Measurements from ENCODE around the gene FER. TPM values are rescaled to one million over a fixed set of nuclear protein-coding genes. Genes with fewer than 3 reads are reported as not detected.

FER gene
- polyA plus RNA-seq, 1 of the 3 experiments (the other 2 are of a cell fraction), result 1.8 TPM

DNA sequence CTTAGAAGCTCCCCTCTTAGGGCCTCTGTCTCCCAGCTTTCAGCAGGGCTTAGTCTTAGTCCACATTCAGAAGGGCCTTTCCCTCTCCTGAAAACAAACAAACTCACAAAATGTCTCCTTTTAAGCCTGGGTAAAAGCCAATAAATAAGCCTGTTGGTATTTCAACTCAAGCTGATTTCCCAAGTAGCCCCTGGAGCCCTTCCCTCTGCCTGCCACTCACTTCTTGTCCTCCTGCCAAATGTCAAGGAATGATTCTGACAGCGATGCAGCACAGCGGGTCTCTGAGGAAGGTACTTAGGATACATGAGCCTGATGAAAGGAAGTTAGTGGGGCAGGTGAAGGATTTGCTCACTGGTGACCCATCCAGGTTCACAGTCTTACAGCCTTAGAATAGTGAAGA lies 451.6 kb downstream of the FER start:
- H3K4me2 ChIP-seq, result no peak overlapping the region
- no peak overlapping the region for H3K9ac ChIP-seq
- WGBS (ENCODE audit: low lambda C conversion rate), result 100% methylated on average over 2 of the region's 2 CpGs
- POLR2A ChIA-PET, result no interaction called here
- no peak overlapping the region for H3K4me3 ChIP-seq (ENCODE audit: low read depth in 2 of 2, low read length in 1 of 2)
- CTCF ChIA-PET, result no interaction called here
- peaks cover 0 to 3% of the 10 kb centered on the region in 2 experiments; a peak in 2 of 4 replicates for H3K4me1 ChIP-seq (ENCODE audit: control insufficient read depth in 1 of 2, insufficient read depth in 2 of 2, low read depth in 1 of 2, low read length in 1 of 2)
- no peaks in the 10 kb centered on the region for H3K79me2 ChIP-seq (ENCODE audit: insufficient read depth)
- no peak overlapping the region for H3K27ac ChIP-seq (ENCODE audit: low read depth in 2 of 2, low read length in 1 of 2)
- H3K36me3 ChIP-seq (replicated peaks in 1 of 2; ENCODE audit: control insufficient read depth in 1 of 2, insufficient read depth in 2 of 2, low read length in 1 of 2), result peaks cover 0 to 8% of the 10 kb centered on the region in 2 experiments
- H3F3A ChIP-seq (replicated peaks; ENCODE audit: insufficient read depth), result no peaks in the 10 kb centered on the region
- no peaks in the 10 kb centered on the region for H3K9me2 ChIP-seq
- H2AFZ ChIP-seq (ENCODE audit: low read depth), result no peak overlapping the region
- H3K9me3 ChIP-seq, result no peaks in the 10 kb centered on the region
- DNase-seq, result no peak
- TF ChIP-seq FOXM1 (IDR thresholded peaks at IDR 0.05; ENCODE audit: low read depth), result no peak
- TF ChIP-seq GABPA (IDR thresholded peaks at IDR 0.05; ENCODE audit: low read depth), result no peak
- no peak for TF ChIP-seq YY1 (IDR thresholded peaks at IDR 0.05; ENCODE audit: low read depth)
- TF ChIP-seq JUND (IDR thresholded peaks at IDR 0.05), result no peak
- TF ChIP-seq, protein P1, sequence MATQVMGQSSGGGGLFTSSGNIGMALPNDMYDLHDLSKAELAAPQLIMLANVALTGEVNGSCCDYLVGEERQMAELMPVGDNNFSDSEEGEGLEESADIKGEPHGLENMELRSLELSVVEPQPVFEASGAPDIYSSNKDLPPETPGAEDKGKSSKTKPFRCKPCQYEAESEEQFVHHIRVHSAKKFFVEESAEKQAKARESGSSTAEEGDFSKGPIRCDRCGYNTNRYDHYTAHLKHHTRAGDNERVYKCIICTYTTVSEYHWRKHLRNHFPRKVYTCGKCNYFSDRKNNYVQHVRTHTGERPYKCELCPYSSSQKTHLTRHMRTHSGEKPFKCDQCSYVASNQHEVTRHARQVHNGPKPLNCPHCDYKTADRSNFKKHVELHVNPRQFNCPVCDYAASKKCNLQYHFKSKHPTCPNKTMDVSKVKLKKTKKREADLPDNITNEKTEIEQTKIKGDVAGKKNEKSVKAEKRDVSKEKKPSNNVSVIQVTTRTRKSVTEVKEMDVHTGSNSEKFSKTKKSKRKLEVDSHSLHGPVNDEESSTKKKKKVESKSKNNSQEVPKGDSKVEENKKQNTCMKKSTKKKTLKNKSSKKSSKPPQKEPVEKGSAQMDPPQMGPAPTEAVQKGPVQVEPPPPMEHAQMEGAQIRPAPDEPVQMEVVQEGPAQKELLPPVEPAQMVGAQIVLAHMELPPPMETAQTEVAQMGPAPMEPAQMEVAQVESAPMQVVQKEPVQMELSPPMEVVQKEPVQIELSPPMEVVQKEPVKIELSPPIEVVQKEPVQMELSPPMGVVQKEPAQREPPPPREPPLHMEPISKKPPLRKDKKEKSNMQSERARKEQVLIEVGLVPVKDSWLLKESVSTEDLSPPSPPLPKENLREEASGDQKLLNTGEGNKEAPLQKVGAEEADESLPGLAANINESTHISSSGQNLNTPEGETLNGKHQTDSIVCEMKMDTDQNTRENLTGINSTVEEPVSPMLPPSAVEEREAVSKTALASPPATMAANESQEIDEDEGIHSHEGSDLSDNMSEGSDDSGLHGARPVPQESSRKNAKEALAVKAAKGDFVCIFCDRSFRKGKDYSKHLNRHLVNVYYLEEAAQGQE (IDR thresholded peaks at IDR 0.05; ENCODE audit: low read depth, low read length), result no peak
- TF ChIP-seq FOSL2 (IDR thresholded peaks at IDR 0.05; ENCODE audit: borderline replicate concordance, low read depth), result no peak
- TF ChIP-seq, protein P2, sequence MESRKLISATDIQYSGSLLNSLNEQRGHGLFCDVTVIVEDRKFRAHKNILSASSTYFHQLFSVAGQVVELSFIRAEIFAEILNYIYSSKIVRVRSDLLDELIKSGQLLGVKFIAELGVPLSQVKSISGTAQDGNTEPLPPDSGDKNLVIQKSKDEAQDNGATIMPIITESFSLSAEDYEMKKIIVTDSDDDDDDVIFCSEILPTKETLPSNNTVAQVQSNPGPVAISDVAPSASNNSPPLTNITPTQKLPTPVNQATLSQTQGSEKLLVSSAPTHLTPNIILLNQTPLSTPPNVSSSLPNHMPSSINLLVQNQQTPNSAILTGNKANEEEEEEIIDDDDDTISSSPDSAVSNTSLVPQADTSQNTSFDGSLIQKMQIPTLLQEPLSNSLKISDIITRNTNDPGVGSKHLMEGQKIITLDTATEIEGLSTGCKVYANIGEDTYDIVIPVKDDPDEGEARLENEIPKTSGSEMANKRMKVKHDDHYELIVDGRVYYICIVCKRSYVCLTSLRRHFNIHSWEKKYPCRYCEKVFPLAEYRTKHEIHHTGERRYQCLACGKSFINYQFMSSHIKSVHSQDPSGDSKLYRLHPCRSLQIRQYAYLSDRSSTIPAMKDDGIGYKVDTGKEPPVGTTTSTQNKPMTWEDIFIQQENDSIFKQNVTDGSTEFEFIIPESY (IDR thresholded peaks at IDR 0.05; ENCODE audit: borderline replicate concordance, low read depth), result no peak
- no peak for TF ChIP-seq RXRA (IDR thresholded peaks at IDR 0.05; ENCODE audit: borderline replicate concordance, low read depth)
- TF ChIP-seq POLR2AphosphoS5 (IDR thresholded peaks at IDR 0.05; ENCODE audit: low read depth, low read length), result no peak
- TF ChIP-seq CHD2 (IDR thresholded peaks at IDR 0.05; ENCODE audit: low read length, partially characterized antibody), result no peak
- no peaks in the 10 kb centered on the region for H4K20me1 ChIP-seq (ENCODE audit: insufficient read depth)
- no peaks in the 10 kb centered on the region for H3K27me3 ChIP-seq (ENCODE audit: insufficient read depth)

DNA sequence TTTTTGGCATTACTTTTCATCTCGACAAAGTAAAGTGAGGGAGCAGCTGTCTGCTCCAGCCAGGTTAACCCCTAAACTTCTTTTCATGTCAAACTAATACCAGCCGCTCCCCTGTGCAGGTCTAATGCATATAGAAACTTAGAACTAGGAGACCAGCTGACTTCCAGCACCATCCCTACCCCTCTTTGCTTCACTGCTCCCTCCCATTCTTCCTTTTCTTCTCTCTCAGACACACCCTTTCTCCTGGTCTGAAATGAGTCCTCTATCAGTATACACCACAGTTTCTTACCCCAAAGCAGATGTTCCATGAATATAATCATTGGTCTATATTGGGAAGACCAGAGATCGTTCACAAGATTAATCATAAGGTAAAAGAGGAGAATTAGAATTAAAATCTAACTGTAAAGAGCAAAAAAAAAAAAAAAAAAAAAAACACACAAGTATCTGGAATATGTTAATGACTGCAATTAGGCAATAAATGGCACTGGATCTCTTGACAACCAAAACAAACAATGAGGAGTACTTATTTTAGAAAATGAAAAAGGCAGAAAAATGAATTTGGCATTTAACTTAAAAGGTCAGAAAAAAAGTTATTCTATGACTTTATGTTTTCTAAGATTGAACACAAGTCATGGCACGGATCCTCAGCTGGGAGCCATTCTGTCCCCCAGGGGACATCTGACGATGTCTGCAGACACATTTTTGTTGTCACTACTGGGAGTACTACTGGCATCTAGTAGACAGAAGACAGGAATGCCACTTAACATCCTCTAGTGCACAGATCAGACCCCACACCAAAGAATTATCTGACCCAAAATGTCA lies 452.3 kb downstream of the FER start:
- Histone ChIP-seq H3K27ac (ENCODE audit: low read depth in 2 of 2, low read length in 1 of 2) (no peak overlapping the region), H4K20me1 (ENCODE audit: insufficient read depth) (no peaks in the 10 kb centered on the region), H2AFZ (ENCODE audit: low read depth) (no peak overlapping the region), H3K9me3 (no peaks in the 10 kb centered on the region), H3F3A (replicated peaks; ENCODE audit: insufficient read depth) (no peaks in the 10 kb centered on the region), H3K9me2 (no peaks in the 10 kb centered on the region), H3K4me2 (no peak overlapping the region), H3K4me1 (ENCODE audit: control insufficient read depth in 1 of 2, insufficient read depth in 2 of 2, low read depth in 1 of 2, low read length in 1 of 2) (peaks cover 0 to 3% of the 10 kb centered on the region in 2 experiments; a peak in 2 of 4 replicates), H3K79me2 (ENCODE audit: insufficient read depth) (no peaks in the 10 kb centered on the region), H3K27me3 (ENCODE audit: insufficient read depth) (no peaks in the 10 kb centered on the region), H3K9ac (no peak overlapping the region), H3K36me3 (replicated peaks in 1 of 2; ENCODE audit: control insufficient read depth in 1 of 2, insufficient read depth in 2 of 2, low read length in 1 of 2) (peaks cover 0 to 8% of the 10 kb centered on the region in 2 experiments), H3K4me3 (ENCODE audit: low read depth in 2 of 2, low read length in 1 of 2) (no peak overlapping the region)
- TF ChIP-seq, protein P2 (IDR thresholded peaks at IDR 0.05; ENCODE audit: borderline replicate concordance, low read depth), result no peak
- TF ChIP-seq SIN3A (IDR thresholded peaks at IDR 0.05; ENCODE audit: borderline replicate concordance, low read depth, low read length), result no peak
- no peak for TF ChIP-seq TEAD4 (IDR thresholded peaks at IDR 0.05; ENCODE audit: borderline replicate concordance, insufficient read depth)
- TF ChIP-seq YY1 (IDR thresholded peaks at IDR 0.05; ENCODE audit: low read depth), result no peak
- TF ChIP-seq NRF1 (IDR thresholded peaks at IDR 0.05; ENCODE audit: low read depth, low read length), result no peak
- TF ChIP-seq, protein P3, sequence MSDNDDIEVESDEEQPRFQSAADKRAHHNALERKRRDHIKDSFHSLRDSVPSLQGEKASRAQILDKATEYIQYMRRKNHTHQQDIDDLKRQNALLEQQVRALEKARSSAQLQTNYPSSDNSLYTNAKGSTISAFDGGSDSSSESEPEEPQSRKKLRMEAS (IDR thresholded peaks at IDR 0.05; ENCODE audit: low read depth), result no peak
- TF ChIP-seq GATA2 (CRISPR knock-in tag; IDR thresholded peaks at IDR 0.05), result no peak
- no peak for TF ChIP-seq POLR2AphosphoS5 (IDR thresholded peaks at IDR 0.05; ENCODE audit: low read depth, low read length)
- TF ChIP-seq CHD2 (IDR thresholded peaks at IDR 0.05; ENCODE audit: low read length, partially characterized antibody), result no peak
- no peak for DNase-seq
- 68% methylated on average over 5 of the region's 5 CpGs for WGBS (ENCODE audit: low lambda C conversion rate)
- ChIA-PET POLR2A (no interaction called here), CTCF (no interaction called here)
